HG03442 (cell line): ENCODE data around the gene CDH12.
"Not testable (repeated sequence)": the region's sequence is repeated elsewhere in the genome, so short reads cannot be mapped to it uniquely, and the experiment has no call there.

Source experiments
- ATAC-seq: cut with Tn5 transposase; IDR thresholded peaks from one replicate; pipeline ENCODE4 v1.9.1; 2021; ENCODE audit warnings: mild to moderate bottlenecking, moderate library complexity; ENCODE audit not compliant: unreplicated experiment

The CDH12 gene

GRCh38 chr5:22852807-22853660 is at the start of gene CDH12:
Gene CDH12 (minus strand): TSS chr5:22853344.
- peak; percentile 44 for ATAC-seq

DNA sequence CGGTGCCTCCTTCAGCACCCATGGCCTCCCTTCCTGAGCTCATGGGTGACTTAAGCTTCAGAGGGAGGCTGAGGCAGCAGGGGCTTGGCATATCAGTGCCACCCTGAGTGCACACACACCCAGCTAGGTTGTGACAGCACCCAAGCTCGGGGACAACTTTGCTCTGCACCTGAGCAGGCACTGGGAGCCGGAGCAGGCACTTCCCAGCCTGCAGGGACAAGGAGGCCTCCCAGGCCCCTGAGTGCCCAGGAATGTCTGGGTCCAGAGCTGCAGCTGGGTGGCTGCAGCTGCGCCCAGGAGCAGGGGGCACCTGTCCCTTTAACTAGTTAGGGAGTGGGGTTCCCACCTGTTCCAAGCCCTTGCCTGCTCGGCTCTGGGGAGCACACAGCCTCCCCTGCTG is 48.7 kb upstream of the CDH12 start:
- ATAC-seq: no peak

DNA sequence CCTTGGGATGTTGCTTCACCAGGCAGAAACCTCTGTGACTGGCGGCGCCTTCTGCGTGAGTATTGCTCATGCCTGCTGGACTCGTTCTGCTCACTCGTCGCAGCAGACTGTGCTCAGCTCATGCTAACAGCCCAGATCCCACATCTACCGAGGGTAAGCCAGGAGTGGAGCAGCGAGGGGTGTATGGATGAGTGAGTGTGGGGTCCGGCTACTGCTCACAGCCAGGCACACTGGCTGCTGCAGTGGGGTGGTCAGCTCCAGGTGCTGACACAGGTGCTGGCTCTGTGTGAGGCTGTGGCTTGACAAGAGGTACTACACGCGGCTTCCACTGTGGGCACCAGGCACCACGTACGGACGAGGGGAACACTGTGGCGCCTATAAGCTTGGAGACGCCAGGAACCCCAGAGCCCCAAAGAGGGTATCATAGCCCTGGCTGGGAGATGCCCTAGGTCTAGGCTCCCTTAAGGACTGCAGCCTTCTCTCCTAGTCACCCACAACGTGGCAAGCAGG is 47.7 kb upstream of the CDH12 start:
- no peak for ATAC-seq

- ATAC-seq: no peak
These were observed 46.2 kb upstream of the CDH12 start for GRCh38 chr5:22899341-22899740.

DNA sequence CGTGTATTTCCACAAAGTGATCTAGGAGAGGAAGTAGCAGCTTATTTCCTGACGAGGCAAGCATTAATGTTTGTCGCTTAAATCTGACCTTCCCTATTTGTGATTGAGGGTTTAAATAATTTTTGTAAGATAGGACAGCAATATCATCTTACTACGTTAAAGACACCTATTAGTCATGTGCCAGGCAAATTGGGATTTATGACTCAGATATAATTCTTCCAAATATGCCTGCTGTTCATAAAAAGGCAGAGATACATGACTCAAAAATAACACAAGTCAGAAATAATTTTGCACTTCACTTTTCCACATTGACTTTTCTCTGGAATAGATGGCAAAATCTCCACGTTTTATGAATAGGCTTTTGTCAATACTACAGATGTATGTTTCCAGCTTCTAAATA is 43.0 kb upstream of the CDH12 start:
- ATAC-seq: no peak

DNA sequence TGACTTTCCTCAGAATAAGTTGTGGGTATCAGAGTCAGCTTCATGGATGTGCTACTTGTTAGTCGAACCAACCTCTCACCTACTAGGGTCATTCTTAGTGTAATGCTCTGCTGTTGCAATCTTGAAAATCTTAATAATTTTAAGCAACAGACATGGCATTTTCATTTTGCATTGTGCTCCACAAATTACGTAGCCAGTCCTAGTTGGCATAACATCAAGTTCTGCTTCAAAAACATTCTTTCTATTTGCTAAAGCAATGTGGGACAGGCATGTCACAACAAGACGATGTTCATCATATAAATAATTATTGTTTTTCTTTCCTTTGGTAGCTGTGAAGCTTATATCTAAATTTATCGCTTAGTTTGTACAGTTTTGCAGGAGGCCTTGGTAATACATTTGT is 39.3 kb upstream of the CDH12 start:
- no peak for ATAC-seq

DNA sequence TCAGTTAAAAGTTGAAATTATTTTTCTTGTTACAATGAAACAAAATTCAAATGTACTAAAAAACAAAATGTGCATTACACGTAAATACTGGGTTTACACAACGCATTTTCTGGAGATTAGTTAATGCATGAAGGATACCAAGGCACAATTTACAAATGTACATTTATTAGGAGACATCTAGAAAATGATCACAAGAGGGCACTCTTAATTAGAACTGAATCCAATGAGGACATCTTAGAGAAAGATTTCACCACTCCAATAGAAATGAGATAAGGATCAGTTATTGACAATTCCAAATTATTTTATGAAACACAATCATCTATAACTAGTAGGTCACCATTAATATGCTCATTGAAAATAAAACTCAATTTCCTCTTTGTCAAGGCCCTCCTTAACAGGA is 36.6 kb upstream of the CDH12 start:
- ATAC-seq: no peak

GRCh38 chr5:22887566-22887965 is 34.4 kb upstream of the CDH12 start:
- ATAC-seq: no peak

- ATAC-seq: not testable (repeated sequence)
These were observed 5.8 kb upstream of the CDH12 start for GRCh38 chr5:22858911-22859310.

DNA sequence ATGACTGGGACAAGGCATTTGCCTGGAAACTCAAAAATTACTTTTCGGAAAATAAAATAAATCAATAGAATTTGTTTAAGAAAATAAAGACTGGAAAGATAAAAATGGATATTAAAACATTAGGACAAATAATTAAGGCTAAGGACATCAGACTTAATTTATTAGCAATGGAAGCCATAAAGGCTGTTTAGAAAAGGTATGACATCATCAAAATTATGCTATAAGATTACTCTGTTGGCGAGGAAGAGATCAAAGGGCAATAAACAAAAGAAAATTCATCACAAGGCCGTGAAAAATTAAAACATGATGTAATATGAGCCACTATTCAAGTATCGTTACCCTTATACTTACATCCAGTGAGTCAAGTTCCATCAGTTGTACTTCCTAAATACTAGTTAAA is 2.7 kb upstream of the CDH12 start:
- ATAC-seq: no peak

GRCh38 chr5:22850981-22851380 is 2.2 kb downstream of the CDH12 start:
- no peak for ATAC-seq

DNA sequence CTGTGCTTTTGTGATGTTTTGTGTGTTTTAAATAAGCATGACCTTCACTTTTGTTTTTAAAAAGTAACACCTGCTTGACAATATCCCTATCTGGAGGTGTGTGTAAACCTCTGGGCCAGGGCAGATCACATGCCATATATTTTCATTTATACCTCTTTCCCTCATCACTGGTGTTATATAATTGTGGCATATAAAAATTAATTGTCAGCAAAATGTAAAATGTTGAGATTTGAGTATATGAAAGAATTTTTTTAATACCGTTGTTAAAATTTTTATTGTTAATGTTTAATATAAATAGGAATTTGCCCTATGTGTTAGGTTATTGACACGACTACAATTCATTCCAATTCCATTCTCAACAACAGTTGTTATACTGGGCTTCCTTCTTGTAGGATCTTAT is 6.5 kb downstream of the CDH12 start:
- ATAC-seq: no peak

DNA sequence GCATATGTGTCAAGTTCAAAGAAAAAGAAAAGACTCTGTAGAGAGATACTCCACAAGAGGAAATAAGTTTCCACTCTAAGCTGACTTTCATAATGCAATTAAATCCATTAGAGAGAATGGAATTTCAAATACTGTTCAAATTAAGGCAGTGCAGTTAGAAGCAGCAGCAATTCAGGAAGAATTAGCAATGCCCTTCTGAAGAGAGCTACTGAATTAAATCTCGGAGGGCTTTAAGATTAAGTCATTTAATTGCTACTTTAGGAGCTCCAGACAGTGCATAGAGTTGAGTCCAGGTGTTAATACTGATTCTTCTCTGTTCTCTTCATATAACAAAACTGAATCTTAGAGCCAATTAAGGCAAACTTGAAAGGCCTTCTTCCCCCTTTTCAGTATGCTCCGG is 8.5 kb downstream of the CDH12 start:
- ATAC-seq: no peak

DNA sequence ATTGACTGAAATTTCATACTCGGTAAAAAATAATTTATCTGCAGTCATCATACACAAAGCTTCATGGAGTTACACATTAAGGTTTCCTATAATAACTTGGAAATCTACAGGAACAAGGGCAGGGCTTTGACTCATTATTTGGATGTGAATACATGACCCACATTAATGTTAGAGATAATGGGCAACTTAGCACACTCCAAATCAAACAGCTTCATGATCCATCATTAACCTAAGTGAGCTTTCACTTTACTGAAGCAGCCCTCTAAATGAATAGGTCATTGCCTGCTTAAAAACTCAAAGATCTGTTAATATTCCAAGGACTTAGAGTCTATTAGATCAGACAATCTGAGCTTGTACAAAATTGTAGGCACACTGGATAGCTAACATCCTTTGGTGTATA is 9.0 kb downstream of the CDH12 start:
- ATAC-seq: no peak

DNA sequence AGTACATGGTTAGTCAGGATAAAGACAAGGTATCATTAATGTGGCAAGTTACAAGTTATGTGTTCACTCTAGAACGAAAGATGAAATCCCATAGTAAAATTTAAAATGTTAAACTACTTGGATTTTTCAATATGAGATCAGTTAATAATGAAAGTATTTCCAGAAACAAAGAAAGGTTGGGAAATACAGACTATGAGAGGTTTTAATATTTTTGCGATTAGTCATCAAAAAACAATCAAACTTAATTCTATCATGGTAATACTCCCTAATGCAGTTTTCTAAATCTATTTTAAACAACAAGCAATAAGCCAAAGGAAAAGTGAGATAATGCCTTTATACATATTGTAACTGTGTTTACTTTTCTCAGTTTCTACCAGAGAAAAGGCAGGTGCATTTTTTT is 10.6 kb downstream of the CDH12 start:
- ATAC-seq: no peak

DNA sequence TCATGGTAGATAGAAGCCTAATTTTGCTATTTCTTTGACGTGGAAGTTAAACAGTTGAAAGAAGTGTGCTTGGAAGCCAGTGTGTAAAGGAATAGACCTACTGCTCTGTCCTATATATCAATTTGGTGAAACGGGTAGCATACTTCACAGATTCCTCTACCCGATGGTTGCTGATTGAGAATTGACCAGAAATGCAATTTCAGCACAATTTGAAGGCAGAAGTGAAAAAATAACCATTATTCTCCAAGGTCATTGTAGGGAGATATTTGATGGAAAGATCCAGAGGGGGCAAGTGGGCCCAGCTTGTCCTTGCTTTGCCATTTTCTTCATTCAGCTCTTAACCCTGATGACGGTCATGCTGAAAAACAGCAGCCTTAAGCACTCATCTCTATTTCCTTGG is 15.3 kb downstream of the CDH12 start:
- ATAC-seq: no peak

GRCh38 chr5:22835686-22836085 is 17.5 kb downstream of the CDH12 start:
- ATAC-seq: no peak

DNA sequence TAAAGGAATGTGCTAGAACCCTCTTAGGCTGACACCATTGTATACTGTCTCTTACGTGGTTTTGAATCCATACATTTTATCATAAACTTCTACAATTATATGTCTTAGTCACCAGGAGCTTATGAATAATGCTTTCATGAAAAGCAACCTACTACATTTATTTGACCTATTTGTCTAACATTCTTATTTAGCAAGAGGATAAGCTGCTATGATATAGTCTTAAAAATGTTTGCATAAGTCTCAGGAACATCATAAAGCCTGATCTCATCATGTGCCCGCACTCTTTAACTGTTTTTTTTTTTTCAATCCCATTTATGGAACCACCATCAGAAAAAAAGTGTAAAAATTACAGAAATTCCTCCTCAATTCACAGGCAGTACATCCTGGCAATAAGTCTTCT is 59.7 kb downstream of the CDH12 start:
- no peak for ATAC-seq

GRCh38 chr5:22787807-22788206 is 65.3 kb downstream of the CDH12 start:
- no peak for ATAC-seq

GRCh38 chr5:22787398-22787797 is 65.7 kb downstream of the CDH12 start:
- no peak for ATAC-seq

GRCh38 chr5:22780756-22781155 is 72.4 kb downstream of the CDH12 start:
- no peak for ATAC-seq

GRCh38 chr5:22779499-22779898 is 73.6 kb downstream of the CDH12 start:
- no peak for ATAC-seq

- no peak for ATAC-seq
These were observed 76.9 kb downstream of the CDH12 start for GRCh38 chr5:22776285-22776684.
